Activated naive CD8-positive, alpha-beta T cell treated with anti-CD3 and anti-CD28 coated beads for 36 hours (primary cell): ENCODE results near the gene RITA1. TPM values are rescaled to one million over a fixed set of nuclear protein-coding genes. Genes with fewer than 3 reads are reported as not detected.
"Not testable (repeated sequence)": the region's sequence is repeated elsewhere in the genome, so short reads cannot be mapped to it uniquely, and the experiment has no call there.

Experiments used
- DNase-seq: peaks from one replicate; pipeline ENCODE4 v3.0.0; 2021
- H3K27ac Mint-ChIP-seq: one replicate; pipeline ENCODE4 v1.8.0; 2022; ENCODE audit warnings: mild to moderate bottlenecking, moderate library complexity, mixed read lengths
- H3K27me3 Mint-ChIP-seq: one replicate; pipeline ENCODE4 v1.8.0; 2022; ENCODE audit warnings: mild to moderate bottlenecking, mixed read lengths
- H3K36me3 Mint-ChIP-seq: one replicate; pipeline ENCODE4 v1.8.0; 2021; ENCODE audit warnings: mild to moderate bottlenecking, mixed read lengths
- H3K4me1 Mint-ChIP-seq: one replicate; pipeline ENCODE4 v1.8.0; 2021; ENCODE audit warnings: mixed read lengths
- H3K4me3 Mint-ChIP-seq: one replicate; pipeline ENCODE4 v1.8.0; 2022; ENCODE audit warnings: mild to moderate bottlenecking, moderate library complexity, mixed read lengths
- H3K9me3 Mint-ChIP-seq: one replicate; pipeline ENCODE4 v1.8.0; 2022; ENCODE audit warnings: mixed read lengths
- total RNA-seq, 2 experiments: library from RNA; stranded (reverse); gene quantifications; one replicate each; pipeline ENCODE4 v1.2.3, GENCODE V29; 2021

RITA1 gene
- total RNA-seq, 2 experiments from 2014 or later: 28.9 to 31.1 TPM

DNA sequence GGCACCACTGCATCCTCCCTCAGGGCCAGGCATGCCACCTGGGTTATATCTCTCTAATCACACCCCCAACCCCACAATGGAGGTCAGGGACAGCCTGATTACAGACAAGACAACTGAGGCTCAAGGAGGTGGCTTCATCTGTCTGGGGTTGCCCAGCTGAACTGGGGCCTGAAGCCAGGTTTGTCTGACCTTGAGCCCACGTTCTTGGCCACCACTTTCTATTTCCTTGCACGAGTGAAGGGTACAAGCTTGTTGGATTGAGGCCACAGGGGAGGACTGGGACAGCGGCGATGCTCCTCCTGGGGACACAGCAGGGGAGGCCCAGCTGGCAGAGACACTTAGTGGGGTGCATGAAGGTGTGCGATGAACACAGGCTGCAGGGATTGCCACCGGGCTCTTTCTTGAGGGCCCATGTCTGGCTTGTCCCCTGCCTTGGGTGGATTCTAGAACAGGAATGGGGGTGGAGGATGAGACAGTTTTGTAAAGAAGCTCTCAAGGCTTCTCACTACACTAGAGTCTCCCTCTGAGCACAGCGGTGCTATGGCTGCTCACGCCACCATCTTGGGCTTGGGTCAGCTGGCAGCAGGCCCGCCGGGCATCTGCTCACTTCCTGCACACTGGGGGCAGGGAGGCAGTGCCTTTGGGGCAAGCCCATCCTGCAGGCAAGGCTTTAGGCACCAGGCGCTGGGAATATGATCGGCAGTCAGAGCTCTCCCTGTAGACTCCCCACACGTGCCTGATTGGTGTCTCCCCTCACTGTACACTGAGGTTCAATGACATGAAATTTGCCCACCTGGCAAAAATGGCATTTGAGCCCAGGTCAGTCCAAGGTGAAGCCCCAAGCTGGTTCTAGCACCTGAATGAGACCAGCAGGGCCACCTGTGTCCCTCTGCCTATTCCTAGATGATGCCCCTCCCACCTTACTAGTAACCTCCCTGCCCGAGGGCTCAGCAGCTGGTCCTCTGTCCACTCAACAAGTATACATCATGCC lies 16.0 kb downstream of the RITA1 start:
- Mint-ChIP-seq H3K4me3 (no peak overlapping the region), H3K27me3 (no peaks in the 10 kb centered on the region), H3K9me3 (peaks cover 3% of the 10 kb centered on the region), H3K36me3 (peaks cover 2% of the 10 kb centered on the region), H3K4me1 (peaks cover 7% of the 10 kb centered on the region), H3K27ac (no peak overlapping the region)
- DNase-seq: no peak

- H3K4me3 Mint-ChIP-seq: no peak overlapping the region
- peaks cover 2% of the 10 kb centered on the region for H3K36me3 Mint-ChIP-seq
- H3K9me3 Mint-ChIP-seq: peaks cover 4% of the 10 kb centered on the region
- H3K27ac Mint-ChIP-seq: no peak overlapping the region
- DNase-seq: no peak
- peaks cover 8% of the 10 kb centered on the region for H3K4me1 Mint-ChIP-seq
- no peaks in the 10 kb centered on the region for H3K27me3 Mint-ChIP-seq
Observed at GRCh38 chr12:113202300-113203075, 17.0 kb downstream of the RITA1 start.

GRCh38 chr12:113203852-113204760 lies 18.6 kb downstream of the RITA1 start:
- DNase-seq: no peak
- Mint-ChIP-seq H3K27me3 (no peaks in the 10 kb centered on the region), H3K9me3 (peaks cover 4% of the 10 kb centered on the region), H3K4me3 (no peak overlapping the region), H3K27ac (no peak overlapping the region), H3K4me1 (peaks cover 25% of the 10 kb centered on the region), H3K36me3 (peaks cover 2% of the 10 kb centered on the region)

GRCh38 chr12:113204804-113205203 lies 19.3 kb downstream of the RITA1 start:
- no peak overlapping the region for H3K4me3 Mint-ChIP-seq
- peaks cover 4% of the 10 kb centered on the region for H3K9me3 Mint-ChIP-seq
- peaks cover 2% of the 10 kb centered on the region for H3K36me3 Mint-ChIP-seq
- H3K27ac Mint-ChIP-seq: no peak overlapping the region
- no peak for DNase-seq
- H3K4me1 Mint-ChIP-seq: peaks cover 30% of the 10 kb centered on the region
- no peaks in the 10 kb centered on the region for H3K27me3 Mint-ChIP-seq

DNA sequence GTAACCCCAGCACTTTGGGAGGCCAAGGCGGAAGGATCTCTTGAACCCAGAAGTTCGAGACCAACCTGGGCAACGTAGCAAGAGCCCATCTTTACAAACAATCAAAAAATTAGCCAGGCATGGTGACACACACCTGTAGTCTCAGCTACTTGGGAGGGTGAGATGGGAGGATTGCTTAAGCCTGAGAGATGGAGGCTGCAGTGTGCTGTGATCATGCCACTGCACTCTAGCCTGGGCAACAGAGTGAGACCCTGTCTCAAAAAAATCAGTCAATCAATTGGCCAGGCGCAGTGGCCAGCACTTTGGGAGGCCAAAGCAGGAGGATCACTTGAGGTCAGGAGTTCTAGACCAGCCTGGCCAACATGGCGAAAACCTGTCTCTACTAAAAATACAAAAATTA lies 21.3 kb downstream of the RITA1 start:
- not testable (repeated sequence) for H3K27ac Mint-ChIP-seq, H3K9me3 Mint-ChIP-seq, DNase-seq, H3K27me3 Mint-ChIP-seq, H3K36me3 Mint-ChIP-seq, H3K4me3 Mint-ChIP-seq
- H3K4me1 Mint-ChIP-seq: peaks cover 44% of the 10 kb centered on the region

GRCh38 chr12:113207613-113208040 lies 22.1 kb downstream of the RITA1 start:
- peaks cover 4% of the 10 kb centered on the region for H3K9me3 Mint-ChIP-seq
- H3K4me1 Mint-ChIP-seq: peaks cover 44% of the 10 kb centered on the region
- DNase-seq: peak; percentile 22
- peak overlapping the region; percentile 97 for H3K27ac Mint-ChIP-seq
- H3K27me3 Mint-ChIP-seq: no peaks in the 10 kb centered on the region
- peaks cover 5% of the 10 kb centered on the region for H3K36me3 Mint-ChIP-seq
- H3K4me3 Mint-ChIP-seq: no peak overlapping the region

DNA sequence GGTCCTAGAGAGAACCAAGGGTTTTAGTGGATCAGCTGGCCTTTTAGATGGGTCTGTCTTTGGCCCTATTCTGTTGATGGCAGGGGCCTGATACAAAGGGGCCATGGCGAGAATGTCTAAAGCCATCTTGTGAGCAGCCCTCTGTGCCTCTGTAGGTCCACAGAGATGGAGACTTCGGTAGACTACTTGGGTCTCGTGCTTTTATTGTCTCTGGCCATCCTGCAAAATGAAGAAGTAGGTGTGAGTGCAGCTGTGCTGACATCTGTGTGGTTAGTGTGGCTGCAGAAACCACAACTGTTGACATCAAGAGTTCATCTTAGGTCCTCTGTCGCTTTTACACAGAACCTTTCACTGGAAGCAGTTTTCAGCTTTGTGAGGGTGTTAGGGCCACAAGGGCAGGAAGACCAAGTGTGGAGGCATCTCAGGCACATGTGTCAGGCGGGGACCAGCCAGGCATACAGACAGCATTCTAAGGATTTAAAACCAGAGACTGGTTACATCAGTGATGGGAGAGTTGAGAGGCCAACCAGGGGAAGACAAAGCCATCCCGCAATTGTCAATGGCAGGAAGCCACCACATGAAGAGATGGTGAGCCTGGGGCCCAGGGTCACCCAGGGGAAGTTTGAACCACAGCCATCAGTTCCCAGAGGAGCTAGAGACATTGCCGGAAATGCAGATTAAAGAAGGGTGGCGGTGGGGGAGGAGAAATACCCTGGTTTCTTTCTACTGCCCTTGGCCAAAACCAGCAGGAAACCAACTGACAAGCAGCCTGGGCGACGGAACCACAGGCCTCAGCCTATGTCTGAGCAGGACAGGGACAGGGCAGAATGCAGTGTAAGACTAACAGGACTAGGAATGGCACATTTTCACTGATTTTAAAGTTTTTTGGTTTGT lies 22.8 kb downstream of the RITA1 start:
- DNase-seq: peak; percentile 71
- H3K9me3 Mint-ChIP-seq: peaks cover 4% of the 10 kb centered on the region
- peak overlapping the region; percentile 97 for H3K27ac Mint-ChIP-seq
- H3K4me3 Mint-ChIP-seq: peak overlapping the region; percentile 58
- peaks cover 5% of the 10 kb centered on the region for H3K36me3 Mint-ChIP-seq
- no peaks in the 10 kb centered on the region for H3K27me3 Mint-ChIP-seq
- H3K4me1 Mint-ChIP-seq: peaks cover 44% of the 10 kb centered on the region

DNA sequence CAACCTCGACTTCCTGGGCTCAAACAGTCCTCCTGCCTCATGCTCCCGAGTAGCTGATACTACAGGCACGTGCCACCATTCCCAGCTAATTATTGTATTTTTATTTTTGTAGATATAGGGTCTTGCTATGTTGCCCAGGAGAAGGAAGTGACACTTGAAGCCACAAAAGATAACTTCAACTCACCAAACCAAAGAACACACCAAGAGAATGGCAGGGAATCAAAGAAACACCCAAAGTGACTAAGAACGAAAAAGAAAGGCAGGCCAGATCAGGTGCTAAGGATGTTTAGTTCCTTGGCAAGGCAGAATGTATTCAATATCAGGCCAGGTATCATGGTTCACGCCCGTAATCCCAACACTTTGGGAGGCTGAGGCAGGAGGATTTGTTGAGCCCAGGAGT lies 25.6 kb downstream of the RITA1 start:
- no peak overlapping the region for H3K27ac Mint-ChIP-seq
- H3K27me3 Mint-ChIP-seq: no peaks in the 10 kb centered on the region
- no peak for DNase-seq
- peaks cover 53% of the 10 kb centered on the region for H3K4me1 Mint-ChIP-seq
- H3K9me3 Mint-ChIP-seq: peaks cover 3% of the 10 kb centered on the region
- H3K36me3 Mint-ChIP-seq: peaks cover 5% of the 10 kb centered on the region
- no peak overlapping the region for H3K4me3 Mint-ChIP-seq

DNA sequence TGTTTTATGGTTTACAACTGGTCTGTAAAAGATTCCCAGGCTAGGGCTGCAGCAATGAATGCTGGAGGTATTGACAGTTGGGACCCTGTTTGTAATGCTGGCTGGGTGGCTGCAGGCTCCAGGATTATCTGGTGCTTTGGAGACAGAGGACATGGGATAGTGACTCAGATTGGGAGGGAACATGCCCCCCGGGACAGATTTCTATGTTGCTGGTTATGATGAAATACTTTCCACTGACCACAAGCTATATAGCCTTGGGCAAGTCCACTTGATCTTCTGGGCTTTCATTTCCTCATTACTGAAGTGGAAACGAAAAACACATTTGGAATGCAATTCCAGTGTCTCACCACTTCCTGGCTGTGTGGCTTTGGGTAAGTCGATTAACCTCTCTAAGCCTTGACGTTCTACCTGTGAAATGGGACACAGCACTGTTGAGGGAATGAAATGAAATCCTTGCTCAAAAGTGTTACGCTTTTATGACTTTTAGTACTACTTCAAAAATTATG lies 29.4 kb downstream of the RITA1 start:
- no peak overlapping the region for H3K4me3 Mint-ChIP-seq
- H3K27me3 Mint-ChIP-seq: peaks cover 7% of the 10 kb centered on the region
- peaks cover 35% of the 10 kb centered on the region for H3K4me1 Mint-ChIP-seq
- H3K9me3 Mint-ChIP-seq: no peaks in the 10 kb centered on the region
- peaks cover 2% of the 10 kb centered on the region for H3K36me3 Mint-ChIP-seq
- H3K27ac Mint-ChIP-seq: peak overlapping the region; percentile 10
- DNase-seq: peak; percentile 27

- Mint-ChIP-seq H3K36me3 (no peaks in the 10 kb centered on the region), H3K4me1 (peaks cover 34% of the 10 kb centered on the region), H3K27me3 (peaks cover 9% of the 10 kb centered on the region), H3K9me3 (no peaks in the 10 kb centered on the region), H3K4me3 (no peak overlapping the region), H3K27ac (no peak overlapping the region)
- DNase-seq: no peak
Observed at GRCh38 chr12:113216027-113216426, 30.5 kb downstream of the RITA1 start.

DNA sequence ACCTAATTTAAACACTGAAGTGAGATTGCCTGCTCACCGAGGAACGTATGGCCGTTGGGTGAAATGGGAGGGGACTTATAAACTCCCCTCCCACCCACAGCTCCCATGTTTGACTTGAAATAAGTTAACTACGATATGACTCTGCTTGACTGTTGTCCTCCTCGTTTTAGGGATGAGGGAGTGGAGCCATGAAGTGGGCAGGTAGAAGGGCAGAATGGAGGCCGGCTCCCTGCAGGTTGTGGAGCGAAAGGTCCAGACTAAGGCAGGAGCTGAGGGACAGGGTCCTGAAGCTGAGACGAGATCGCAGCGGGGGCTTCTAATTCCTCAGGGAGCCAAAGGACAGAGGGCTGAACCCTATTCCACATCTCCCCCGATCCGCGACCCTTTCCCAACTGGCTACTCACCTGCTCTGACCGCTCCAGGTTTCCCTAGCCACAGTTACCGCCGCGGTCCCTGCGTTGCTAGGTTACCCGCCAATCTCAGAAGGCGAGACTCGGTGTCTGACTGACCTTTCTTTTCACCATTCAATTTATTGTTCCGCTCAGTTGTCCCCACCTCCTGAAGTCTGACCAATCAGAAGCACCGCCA lies 35.2 kb downstream of the RITA1 start:
- Mint-ChIP-seq H3K36me3 (peaks cover 1% of the 10 kb centered on the region), H3K4me1 (peaks cover 37% of the 10 kb centered on the region), H3K4me3 (peak overlapping the region; percentile 97), H3K27me3 (peaks cover 10% of the 10 kb centered on the region), H3K9me3 (no peaks in the 10 kb centered on the region), H3K27ac (peak overlapping the region; percentile 85)
- DNase-seq: no peak

DNA sequence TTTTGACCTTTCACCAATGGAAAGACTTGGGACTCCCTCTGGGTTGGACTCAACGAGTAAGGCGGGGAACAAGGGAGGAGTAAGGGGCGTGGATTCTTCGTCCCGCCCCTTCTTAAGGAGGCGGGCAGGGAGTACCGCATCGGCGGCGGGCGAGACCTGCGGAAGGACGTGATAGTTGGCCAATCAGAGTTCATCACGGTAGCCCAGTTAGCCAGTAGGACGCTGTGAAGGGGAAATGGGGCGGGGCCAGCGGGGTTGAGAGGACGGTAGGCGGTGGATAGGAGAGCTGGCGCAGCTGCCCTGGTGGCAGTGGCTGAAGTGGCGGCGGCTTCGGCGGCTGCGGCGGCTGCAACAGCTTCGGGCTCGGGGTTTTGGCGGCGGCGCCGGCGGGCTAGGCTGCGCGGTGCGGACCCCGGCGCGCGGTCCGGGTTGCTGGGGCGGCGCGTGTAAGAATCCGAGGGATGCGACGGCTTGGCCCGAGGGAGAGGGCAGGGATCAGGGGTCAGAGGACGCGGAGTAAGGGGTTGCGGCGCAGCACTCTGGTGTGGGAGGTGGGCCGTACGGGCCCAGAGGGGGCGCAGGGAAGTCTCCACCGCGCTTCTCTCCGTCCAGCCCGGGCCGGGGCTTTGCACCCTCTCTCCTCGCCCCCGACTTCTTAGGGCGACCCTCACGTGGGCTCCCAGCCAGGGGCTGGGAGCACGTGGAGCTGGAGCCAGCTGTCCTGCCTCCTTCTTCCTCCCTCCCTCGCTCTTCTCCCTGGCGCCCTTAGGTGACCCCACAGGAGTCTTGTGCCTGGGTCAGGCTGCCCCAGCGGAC lies 35.9 kb downstream of the RITA1 start, which contains the start of gene TPCN1:
Gene TPCN1 (plus strand): TSS at position 284 of the 816 bp plus-strand sequence. CDS start 5,389 bp downstream, outside the sequence.
- Mint-ChIP-seq H3K4me3 (peak within 1 kb of the TSS; percentile 97), H3K36me3 (peaks cover 1% of the 10 kb centered on the region), H3K9me3 (no peaks in the 10 kb centered on the region), H3K4me1 (peaks cover 36% of the 10 kb centered on the region), H3K27me3 (peaks cover 10% of the 10 kb centered on the region), H3K27ac (peak within 1 kb of the TSS; percentile 96)
- peak; percentile 99 for DNase-seq
